Glutamatergic neuron (in vitro differentiated cells): ENCODE data around the gene SGCA. TPM values are rescaled to one million over a fixed set of nuclear protein-coding genes. Genes with fewer than 3 reads are reported as not detected.

ENCODE experiments used
- DNase-seq: peaks from one replicate; pipeline ENCODE4 v3.0.0; 2022
- H3K27ac Mint-ChIP-seq: one replicate; pipeline ENCODE4 v1.8.0; 2020; ENCODE audit warnings: mild to moderate bottlenecking, mixed read lengths, inconsistent platforms; ENCODE audit not compliant: unreplicated experiment
- H3K27me3 Mint-ChIP-seq: one replicate; pipeline ENCODE4 v1.8.0; 2020; ENCODE audit warnings: mild to moderate bottlenecking, moderate library complexity, mixed read lengths, inconsistent platforms; ENCODE audit not compliant: unreplicated experiment
- H3K36me3 Mint-ChIP-seq: one replicate; pipeline ENCODE4 v1.8.0; 2020; ENCODE audit warnings: mild to moderate bottlenecking, mixed read lengths, inconsistent platforms; ENCODE audit not compliant: unreplicated experiment
- H3K4me1 Mint-ChIP-seq: one replicate; pipeline ENCODE4 v1.8.0; 2020; ENCODE audit warnings: mild to moderate bottlenecking, low read depth, mixed read lengths, inconsistent platforms; ENCODE audit not compliant: unreplicated experiment
- H3K4me3 Mint-ChIP-seq: one replicate; pipeline ENCODE4 v1.8.0; 2020; ENCODE audit warnings: mild to moderate bottlenecking, mixed read lengths, inconsistent platforms; ENCODE audit not compliant: unreplicated experiment
- H3K9me3 Mint-ChIP-seq: one replicate; pipeline ENCODE4 v1.8.0; 2020; ENCODE audit warnings: mild to moderate bottlenecking, moderate library complexity, mixed read lengths, inconsistent platforms; ENCODE audit not compliant: unreplicated experiment
- CTCF ChIP-seq: fragments of 200-600 bp; sonication (generic); IDR thresholded peaks from one replicate; pipeline ENCODE4 v1.5.0; 2021; ENCODE audit not compliant: partially characterized antibody, unreplicated experiment
- total RNA-seq: library from RNA; stranded (reverse); fragmentation: NEBNext Ultra II Directional; extraction: Animal tissue kit (Norgen Biotek cat#: 25700); gene quantifications from one replicate; pipeline ENCODE4 v1.2.1, GENCODE V29; 2021; ENCODE audit not compliant: unreplicated experiment

The SGCA gene
- total RNA-seq, 1 donor from 2014 or later = 1.3 TPM

DNA sequence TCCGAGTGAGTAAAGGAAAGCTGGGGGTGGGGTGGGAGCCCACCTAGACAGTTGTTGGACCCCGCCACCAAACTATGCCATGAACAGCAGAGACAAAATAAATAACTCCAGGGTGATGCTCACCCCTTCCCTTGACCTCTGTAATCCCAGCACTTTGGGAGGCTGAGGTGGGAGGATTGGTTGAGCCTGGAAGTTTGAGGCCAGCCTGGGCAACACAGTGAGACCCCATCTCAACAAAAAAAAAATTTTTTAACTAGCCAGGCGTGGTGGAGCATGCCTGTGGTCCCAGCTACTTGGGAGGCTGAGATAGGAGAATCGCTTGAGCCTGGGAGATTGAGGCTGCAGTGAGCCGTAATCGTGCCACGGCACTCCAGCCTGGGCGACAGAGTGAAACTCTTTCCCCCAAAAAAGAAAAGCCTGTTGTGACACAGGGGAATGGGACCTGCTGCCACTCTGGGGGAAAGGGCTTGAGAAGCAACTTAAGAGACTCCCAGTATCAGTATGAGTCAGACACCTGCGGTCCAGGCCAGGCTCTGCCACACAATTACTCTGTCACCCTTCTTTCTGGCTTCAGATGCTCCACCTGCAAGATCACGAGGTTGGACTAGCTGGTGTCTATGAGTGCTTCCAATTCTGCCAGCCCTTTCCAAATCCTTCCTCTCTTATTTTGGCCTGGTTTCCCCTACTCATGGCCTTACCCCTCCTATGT, 5.0 kb downstream of the SGCA start:
- H3K4me3 Mint-ChIP-seq = no peak overlapping the region
- TF ChIP-seq CTCF = no peak
- peak overlapping the region; percentile 59 for H3K27ac Mint-ChIP-seq
- H3K36me3 Mint-ChIP-seq = no peaks in the 10 kb centered on the region
- peak; percentile 4 for DNase-seq
- peaks cover 12% of the 10 kb centered on the region for H3K27me3 Mint-ChIP-seq
- peaks cover 7% of the 10 kb centered on the region for H3K9me3 Mint-ChIP-seq
- peaks cover 31% of the 10 kb centered on the region for H3K4me1 Mint-ChIP-seq

- peak overlapping the region; percentile 85 for H3K27ac Mint-ChIP-seq
- peaks cover 31% of the 10 kb centered on the region for H3K4me1 Mint-ChIP-seq
- DNase-seq = peak; percentile 5
- peak overlapping the region; percentile 49 for H3K4me3 Mint-ChIP-seq
- H3K27me3 Mint-ChIP-seq = peaks cover 12% of the 10 kb centered on the region
- TF ChIP-seq CTCF = no peak
- H3K9me3 Mint-ChIP-seq = peaks cover 7% of the 10 kb centered on the region
- no peaks in the 10 kb centered on the region for H3K36me3 Mint-ChIP-seq
Measured at GRCh38 chr17:50171371-50172071, 5.7 kb downstream of the SGCA start.

DNA sequence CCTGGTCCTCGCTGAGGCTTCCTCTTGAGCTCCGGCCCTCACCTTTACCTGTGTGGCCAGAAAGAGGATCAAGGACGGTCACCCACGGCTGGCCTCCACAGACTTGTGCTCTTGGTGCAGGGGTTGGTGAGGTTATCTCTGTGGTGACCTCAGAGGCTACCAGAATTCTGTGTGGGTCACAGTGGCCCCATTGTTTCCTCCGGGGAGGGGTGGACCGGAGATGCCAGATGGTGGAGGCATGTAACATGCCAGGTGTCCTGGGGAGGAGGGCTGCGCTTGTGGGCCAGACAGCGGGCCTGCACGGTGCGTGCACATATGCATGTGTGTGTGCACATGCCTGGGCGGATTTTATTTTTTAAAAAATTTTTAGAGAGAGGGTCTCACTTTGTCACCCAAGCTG, 6.3 kb downstream of the SGCA start:
- Mint-ChIP-seq H3K27ac (peak overlapping the region; percentile 85), H3K4me3 (peak overlapping the region; percentile 49), H3K27me3 (peaks cover 10% of the 10 kb centered on the region), H3K9me3 (peaks cover 9% of the 10 kb centered on the region), H3K4me1 (peaks cover 32% of the 10 kb centered on the region), H3K36me3 (no peaks in the 10 kb centered on the region)
- no peak for TF ChIP-seq CTCF
- no peak for DNase-seq

DNA sequence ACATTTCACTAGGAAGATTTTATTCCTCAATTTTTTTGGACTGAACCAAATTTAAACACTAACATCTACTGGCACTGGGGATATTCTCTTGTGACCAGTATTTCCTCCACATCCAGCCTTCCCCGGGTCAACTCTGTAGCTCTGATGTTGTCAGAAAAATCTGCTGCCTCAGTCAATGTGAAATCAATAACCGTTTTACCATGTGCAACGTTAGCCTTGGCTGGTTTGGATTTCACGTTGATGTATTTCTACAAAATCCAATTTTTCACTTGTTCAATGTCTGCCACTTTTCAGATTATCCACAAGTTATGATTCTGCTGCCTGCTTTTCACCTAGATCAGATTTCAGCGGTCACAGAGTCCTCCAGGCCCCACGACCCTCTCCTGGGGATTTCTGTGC, 7.1 kb downstream of the SGCA start:
- Mint-ChIP-seq H3K36me3 (no peaks in the 10 kb centered on the region), H3K27ac (peak overlapping the region; percentile 5), H3K9me3 (peaks cover 9% of the 10 kb centered on the region), H3K4me3 (peak overlapping the region; percentile 26), H3K4me1 (peaks cover 34% of the 10 kb centered on the region), H3K27me3 (peaks cover 9% of the 10 kb centered on the region)
- DNase-seq = no peak
- no peak for TF ChIP-seq CTCF
